Pulmonary artery endothelial cell (primary cell): ENCODE data around the gene TANGO2. TPM values are rescaled to one million over a fixed set of nuclear protein-coding genes. Genes with fewer than 3 reads are reported as not detected.

Experiments used
- DNase-seq: peaks from one replicate; pipeline ENCODE4 v3.0.0-alpha.2; 2011; ENCODE audit warnings: low read depth, low spot score
- total RNA-seq: library from RNA; depleted of rRNA; stranded (reverse); fragments of >200 nt; gene quantifications from 2 replicates; pipeline ENCODE4 v1.2.3, GENCODE V29; 2014

TANGO2 gene
- total RNA-seq, 1 donor from 2014 or later = 36.4 TPM

- no peak for DNase-seq
These were observed 19.7 kb downstream of the TANGO2 start for GRCh38 chr22:20040327-20041200.

GRCh38 chr22:20043057-20043996 is 22.4 kb downstream of the TANGO2 start:
- no peak for DNase-seq

GRCh38 chr22:20043997-20044342 is 23.1 kb downstream of the TANGO2 start:
- DNase-seq = no peak

- no peak for DNase-seq
These were observed 23.7 kb downstream of the TANGO2 start for GRCh38 chr22:20044495-20045151.

DNA sequence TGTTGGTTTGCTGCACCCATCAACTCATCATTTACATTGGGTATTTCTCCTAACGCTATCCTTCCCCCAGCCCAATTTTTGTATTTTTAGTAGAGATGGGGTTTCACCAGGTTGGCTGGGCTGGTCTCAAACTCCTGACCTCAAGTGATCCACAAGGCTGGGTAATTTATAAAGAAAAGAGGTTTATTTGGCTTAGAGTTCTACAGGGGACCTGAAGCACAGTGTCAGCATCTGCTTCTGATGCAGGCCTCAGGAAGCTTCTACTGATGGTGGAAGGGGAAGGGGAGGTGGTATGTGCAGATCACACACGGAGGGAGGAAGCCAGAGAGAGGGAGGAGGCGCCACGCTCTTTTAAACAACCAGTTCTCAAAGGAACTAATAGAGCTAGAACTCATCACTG is 25.8 kb downstream of the TANGO2 start:
- DNase-seq = no peak

DNA sequence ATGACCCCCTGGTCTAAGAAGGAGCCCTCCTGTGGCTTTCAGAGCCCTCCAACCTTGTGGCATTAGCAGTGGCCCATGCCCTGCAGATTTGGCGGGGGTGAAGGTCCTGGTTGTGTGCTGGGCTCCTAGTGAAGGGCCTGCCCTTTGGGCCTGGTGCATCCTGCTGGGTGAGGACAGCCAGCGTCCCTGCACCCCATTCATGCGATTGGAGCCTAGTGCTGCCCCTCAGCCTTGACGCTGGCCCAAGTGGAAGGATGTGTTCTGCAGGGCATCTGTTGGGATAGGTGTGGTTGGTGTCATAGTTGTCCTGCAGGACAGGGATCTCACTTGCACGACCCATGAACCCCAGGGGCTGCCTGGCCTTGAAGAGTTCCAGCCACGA is 31.0 kb downstream of the TANGO2 start:
- DNase-seq = no peak

DNA sequence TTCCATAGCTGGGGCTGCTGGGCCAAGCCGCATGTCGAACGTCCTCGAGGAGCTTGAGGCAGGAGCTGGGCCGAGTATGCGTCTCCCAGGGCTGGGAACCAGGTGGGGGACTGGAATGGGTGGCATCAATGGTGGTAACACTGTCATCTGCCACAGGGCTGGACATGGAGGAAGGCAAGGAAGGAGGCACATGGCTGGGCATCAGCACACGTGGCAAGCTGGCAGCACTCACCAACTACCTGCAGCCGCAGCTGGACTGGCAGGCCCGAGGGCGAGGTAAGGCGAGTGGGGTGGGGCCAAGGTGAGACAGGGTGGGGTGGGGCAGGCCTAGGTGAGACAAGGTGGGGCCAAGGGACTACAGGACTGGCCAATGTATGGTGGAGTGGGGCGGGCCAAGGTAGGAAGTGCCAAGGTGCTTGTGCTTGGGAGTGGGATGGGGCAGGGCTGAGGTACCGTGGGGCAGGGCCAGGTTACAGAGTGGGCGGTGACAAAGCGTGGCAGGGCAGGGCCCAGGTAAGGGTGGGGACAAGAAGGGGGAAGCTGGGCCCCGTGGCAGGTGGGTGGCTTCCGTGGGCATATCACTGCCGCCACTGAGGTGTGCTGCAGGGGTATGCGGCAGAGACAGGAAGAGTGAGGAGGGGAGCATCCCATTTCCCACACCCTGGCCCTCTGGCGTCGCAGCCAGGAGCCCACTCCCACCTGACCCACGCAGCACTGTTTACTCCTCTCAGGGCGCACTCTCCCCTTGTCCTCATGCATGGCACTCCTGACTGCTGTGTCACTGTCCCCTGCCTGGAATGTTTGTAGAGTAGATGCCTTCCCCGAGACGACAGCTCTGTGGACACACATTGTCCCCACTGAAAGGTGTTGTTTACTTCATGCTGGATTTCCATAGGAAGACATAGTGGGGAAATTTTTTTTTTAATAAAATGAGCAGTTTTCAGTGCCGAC is 31.7 kb downstream of the TANGO2 start:
- no peak for DNase-seq

DNA sequence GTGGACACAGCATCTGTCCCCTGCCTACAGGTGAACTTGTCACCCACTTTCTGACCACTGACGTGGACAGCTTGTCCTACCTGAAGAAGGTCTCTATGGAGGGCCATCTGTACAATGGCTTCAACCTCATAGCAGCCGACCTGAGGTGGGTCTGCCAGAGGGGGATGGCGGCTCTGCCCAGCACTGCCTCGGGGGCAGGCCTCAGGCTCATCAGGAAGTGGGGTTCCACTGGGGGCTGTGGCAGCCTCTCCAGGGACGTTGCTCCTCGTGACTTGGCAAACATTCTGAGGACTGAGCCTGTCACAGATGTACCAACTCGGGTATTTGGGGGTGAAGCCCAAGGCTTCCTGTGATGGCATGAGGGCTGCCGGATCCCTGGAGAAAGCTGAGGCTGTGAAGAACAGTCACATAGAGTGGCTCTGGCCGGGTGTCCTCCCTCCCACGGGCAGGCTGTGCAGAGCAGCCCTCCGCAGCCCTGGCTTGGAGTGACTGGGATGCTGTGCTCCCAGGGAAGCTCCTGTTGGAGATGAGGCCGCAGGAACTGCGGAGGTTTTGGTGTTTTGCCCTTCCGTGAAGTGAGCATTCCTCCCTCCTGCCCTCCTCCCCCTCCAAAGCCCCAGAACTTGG is 32.6 kb downstream of the TANGO2 start:
- no peak for DNase-seq

GRCh38 chr22:20054034-20054427 is 33.1 kb downstream of the TANGO2 start:
- no peak for DNase-seq

DNA sequence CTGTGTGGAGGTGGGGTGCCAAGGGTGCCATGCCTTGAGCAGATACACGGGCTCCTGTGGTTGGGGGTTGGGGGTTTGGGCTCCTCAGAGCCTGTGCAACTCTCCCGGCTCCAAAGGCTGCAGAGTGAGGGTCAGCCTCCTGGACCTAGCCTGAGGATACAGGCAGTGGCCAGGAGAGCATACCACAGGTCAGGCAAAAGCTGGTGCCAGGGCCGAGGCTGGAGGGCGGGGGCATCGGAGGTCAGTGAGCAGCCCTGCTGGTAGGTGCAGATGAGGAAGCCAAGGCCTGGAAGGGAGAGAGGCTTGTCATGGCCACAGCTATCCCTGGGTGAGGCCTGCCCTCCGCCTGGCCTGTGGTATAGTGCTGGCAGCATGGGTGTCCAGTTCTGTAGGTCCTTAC is 33.6 kb downstream of the TANGO2 start:
- DNase-seq = no peak

- DNase-seq = no peak
These were observed 34.2 kb downstream of the TANGO2 start for GRCh38 chr22:20055144-20055543.

DNA sequence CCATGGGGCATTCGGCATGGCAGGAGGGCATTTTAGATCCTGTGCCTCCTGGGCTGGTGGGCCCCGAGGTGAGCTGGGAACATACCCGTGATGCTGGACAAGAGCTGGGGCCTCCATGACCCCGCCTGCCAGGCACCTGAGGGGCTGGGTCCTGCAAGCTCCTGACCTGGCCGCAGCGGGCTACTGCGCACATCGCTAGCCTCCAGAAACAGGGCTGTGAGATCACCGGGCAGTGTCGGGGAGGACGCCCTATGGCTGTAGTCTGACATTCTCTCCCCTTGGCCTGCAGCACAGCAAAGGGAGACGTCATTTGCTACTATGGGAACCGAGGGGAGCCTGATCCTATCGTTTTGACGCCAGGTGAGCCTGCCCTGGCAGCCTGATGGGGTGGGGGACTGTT is 34.7 kb downstream of the TANGO2 start:
- no peak for DNase-seq

DNA sequence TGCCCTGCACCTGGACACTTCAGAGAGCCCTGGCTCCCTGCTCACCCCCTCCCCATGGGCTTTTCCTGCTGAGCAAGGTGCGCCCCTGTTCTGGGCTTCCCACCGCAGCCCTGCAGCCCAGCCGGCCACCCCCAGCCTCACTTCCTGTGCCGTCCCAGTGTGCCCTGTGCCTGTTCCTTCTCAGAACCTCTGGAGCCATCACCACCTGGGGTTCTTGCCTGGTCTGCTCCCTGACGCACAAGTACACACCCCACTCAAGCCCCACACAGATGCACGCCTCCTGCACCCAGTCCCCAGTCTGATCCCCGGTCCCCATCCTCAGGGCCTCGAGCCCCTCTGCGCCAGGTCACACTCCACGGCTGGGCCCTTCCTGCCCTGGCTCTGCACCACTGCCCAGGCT is 35.3 kb downstream of the TANGO2 start:
- DNase-seq = no peak

DNA sequence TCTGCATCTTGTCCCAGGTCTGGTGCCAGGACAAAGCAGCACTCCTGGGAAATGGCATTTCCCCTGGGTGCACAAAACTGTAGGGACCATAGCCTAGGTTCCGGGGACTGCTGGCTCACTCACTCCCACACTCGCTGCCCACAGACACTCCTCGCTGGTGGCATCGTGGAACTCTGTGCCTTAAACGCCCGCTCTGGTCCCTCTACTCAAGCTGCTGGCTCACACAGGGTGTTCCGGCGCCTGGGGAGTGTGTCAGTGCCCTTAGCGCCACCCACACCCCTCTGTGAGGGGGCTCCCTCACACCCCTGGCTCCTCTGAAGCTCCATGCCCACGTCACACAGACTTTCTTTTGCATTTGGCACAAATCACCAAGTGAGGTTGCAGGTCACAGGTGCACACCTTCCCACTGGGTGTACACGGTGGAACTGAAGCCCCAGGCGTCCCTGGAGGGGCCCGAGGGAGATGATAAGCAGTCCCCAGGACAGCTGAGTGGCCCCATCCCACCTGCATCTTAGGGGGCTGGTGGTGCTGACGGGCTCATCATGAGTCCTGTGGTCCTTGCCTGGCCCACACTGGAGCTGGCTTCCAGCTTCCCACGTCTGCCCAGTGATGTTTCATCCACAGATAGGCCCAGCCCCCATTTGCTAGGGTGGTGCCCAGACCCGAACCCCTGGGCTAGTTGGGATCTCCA is 35.9 kb downstream of the TANGO2 start:
- no peak for DNase-seq

DNA sequence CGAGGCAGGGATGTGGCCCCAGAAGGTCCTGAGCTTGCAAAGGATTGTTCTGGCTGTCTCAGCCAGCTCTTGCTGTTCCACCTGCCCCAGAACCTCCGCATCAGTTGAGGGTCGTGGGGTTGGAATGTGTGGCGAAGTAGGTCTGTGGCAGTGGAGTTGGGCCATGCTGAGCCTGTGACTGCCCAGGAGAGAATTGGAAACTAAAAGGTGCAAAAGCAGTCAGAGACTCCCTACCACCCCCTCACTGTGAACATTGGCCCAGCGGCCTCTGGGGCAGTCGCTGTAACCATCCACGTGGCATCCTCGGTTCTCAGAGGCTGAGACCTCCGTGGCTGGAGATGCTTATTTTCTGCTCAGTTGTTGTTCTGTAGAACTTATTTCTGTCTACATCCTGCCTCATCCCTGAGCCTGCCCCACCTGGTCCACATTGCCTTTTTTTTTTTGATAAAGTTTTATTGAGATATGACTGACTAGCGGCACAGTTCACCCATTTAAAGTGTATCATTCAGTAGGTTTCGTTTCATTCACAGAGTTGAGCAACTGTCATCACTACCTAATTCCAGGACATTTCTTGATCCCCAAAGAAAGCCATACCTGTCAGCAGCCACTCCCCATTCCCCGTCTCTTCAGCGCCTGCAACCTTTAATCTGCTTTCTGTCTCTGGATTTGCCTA is 36.8 kb downstream of the TANGO2 start:
- DNase-seq = no peak

DNA sequence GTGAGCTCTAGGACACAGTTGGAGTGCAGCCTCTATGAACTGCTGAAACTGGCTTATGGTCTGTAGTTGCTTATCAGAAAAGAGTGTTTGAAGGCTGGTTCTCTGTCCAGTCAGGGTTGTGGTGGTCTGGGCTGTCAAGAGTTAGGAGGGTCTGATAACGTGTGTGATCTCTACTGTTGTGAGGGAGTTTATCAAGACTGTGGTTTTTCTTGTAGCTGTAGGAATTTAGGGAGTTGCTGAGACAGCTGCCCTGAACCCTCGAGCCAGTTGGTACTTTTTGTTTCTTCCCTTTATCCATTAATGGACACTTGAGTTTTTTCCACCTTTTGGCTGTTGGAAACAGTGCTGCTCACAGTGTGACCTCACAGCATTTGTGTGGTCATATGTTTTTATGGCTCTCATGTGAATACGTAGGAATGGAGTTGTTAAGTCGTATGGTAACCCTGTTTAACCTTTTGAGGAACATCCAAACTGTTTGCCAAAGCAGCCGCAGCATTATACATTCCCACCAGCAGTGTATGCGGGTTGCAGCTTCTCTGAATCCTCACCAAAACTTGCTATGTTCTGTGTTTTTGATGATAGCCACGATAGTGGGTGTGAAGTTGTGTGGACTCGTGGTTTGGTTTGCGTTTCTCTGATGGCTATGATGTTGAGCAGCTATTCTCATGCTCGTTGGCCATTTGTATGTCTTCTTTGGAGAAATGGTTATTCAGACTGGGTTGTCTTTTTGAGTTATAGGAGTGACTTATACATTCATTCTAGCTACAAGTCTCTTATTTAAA is 38.3 kb downstream of the TANGO2 start:
- DNase-seq = no peak

- no peak for DNase-seq
These were observed 40.0 kb downstream of the TANGO2 start for GRCh38 chr22:20060700-20061480.

- peak; percentile 20 for DNase-seq
These were observed 40.6 kb downstream of the TANGO2 start for GRCh38 chr22:20061481-20061861.
